Fibroblast of lung (primary cell): Measurements from ENCODE around the gene KPNA2. TPM values are rescaled to one million over a fixed set of nuclear protein-coding genes. Genes with fewer than 3 reads are reported as not detected.
"Not testable (repeated sequence)": the region's sequence is repeated elsewhere in the genome, so short reads cannot be mapped to it uniquely, and the experiment has no call there.

Experiments
- DNase-seq, 2 donors: peaks; one replicate each; pipeline versions ENCODE4 v3.0.0 to v3.0.0-alpha.2; 2010; ENCODE audit warnings: low read depth in 2 of 2
- H2AFZ ChIP-seq: 2 replicates; pipeline ENCODE4 v1.5.1; 2012; ENCODE audit warnings: low read length, control low read depth, inconsistent platforms
- H3K27ac ChIP-seq: 2 replicates; pipeline ENCODE4 v1.5.1; 2011; ENCODE audit warnings: low read length, control low read depth; ENCODE audit not compliant: insufficient read depth
- H3K27me3 ChIP-seq: 2 replicates; pipeline ENCODE4 v1.5.1; 2011; ENCODE audit warnings: mild to moderate bottlenecking, low read length; ENCODE audit not compliant: control insufficient read depth, insufficient read depth
- H3K36me3 ChIP-seq: 2 replicates; pipeline ENCODE4 v1.5.1; 2011; ENCODE audit warnings: low read length; ENCODE audit not compliant: control insufficient read depth, insufficient read depth
- H3K4me1 ChIP-seq: 2 replicates; pipeline ENCODE4 v1.5.1; 2011; ENCODE audit warnings: low read length; ENCODE audit not compliant: control insufficient read depth, insufficient read depth; ENCODE audit errors: extremely low read depth
- H3K4me2 ChIP-seq: 2 replicates; pipeline ENCODE4 v1.5.1; 2011; ENCODE audit warnings: low read length, control low read depth; ENCODE audit not compliant: insufficient read depth; ENCODE audit errors: extremely low read depth
- H3K4me3 ChIP-seq, 4 experiments: fragments of 200-600 bp in 1 of 4; sonication (generic) in 1 of 4; replicated peaks in 1 of 4; 2 replicates each; pipeline ENCODE4 v1.5.1; 2011 to 2016; ENCODE audit warnings: low read length in 4 of 4, low read depth in 3 of 4, mild to moderate bottlenecking in 3 of 4, control low read depth in 2 of 4, inconsistent platforms in 1 of 4, mixed read lengths in 1 of 4; ENCODE audit not compliant: insufficient read depth in 1 of 4; ENCODE audit errors: control extremely low read depth in 1 of 4
- H3K79me2 ChIP-seq: 2 replicates; pipeline ENCODE4 v1.5.1; 2012; ENCODE audit warnings: mild to moderate bottlenecking, low read length, inconsistent platforms; ENCODE audit not compliant: control insufficient read depth, insufficient read depth
- H3K9ac ChIP-seq: 2 replicates; pipeline ENCODE4 v1.5.1; 2011; ENCODE audit warnings: mild to moderate bottlenecking, low read length, control low read depth; ENCODE audit not compliant: insufficient read depth
- H3K9me3 ChIP-seq: 2 replicates; pipeline ENCODE4 v1.5.1; 2012; ENCODE audit warnings: low read depth, low read length; ENCODE audit not compliant: control insufficient read depth, insufficient read depth
- H4K20me1 ChIP-seq: 2 replicates; pipeline ENCODE4 v1.5.1; 2011; ENCODE audit warnings: low read length; ENCODE audit not compliant: control insufficient read depth, insufficient read depth; ENCODE audit errors: extremely low read depth
- EZH2 ChIP-seq: IDR thresholded peaks from 2 replicates; pipeline ENCODE4 v1.5.1; 2012; ENCODE audit warnings: low read length, control low read depth, mild to moderate bottlenecking; ENCODE audit errors: missing control alignments
- polyA plus RNA-seq, 2 donors: library from polyadenylated mRNA; depleted of rRNA in 1 of 2; stranded (reverse) in 1 of 2; unstranded in 1 of 2; fragments of >200 nt; gene quantifications; 2 replicates each; pipeline ENCODE4 v1.2.1, GENCODE V29; 2011 to 2012; ENCODE audit warnings: missing spikeins in 1 of 2
- total RNA-seq: library from RNA; depleted of rRNA; stranded (reverse); fragments of >200 nt; gene quantifications from 2 replicates; pipeline ENCODE4 v1.2.1, GENCODE V29; 2014
- TF ChIP-seq, protein P1 (sequence below), 2 donors: IDR thresholded peaks in 1 of 2; conservative IDR thresholded peaks in 1 of 2; 1 replicate in 1 of 2; 2 replicates in 1 of 2; pipeline ENCODE4 v1.5.1; 2011 to 2012; ENCODE audit warnings: low read length in 2 of 2, control low read depth in 1 of 2, inconsistent platforms in 1 of 2, low read depth in 1 of 2, mild to moderate bottlenecking in 1 of 2

The KPNA2 gene
- total and polyA plus RNA-seq, 2 donors (not counting 1 experiment from before 2014, with no cell fraction given) = 44.3 to 96.1 TPM

DNA sequence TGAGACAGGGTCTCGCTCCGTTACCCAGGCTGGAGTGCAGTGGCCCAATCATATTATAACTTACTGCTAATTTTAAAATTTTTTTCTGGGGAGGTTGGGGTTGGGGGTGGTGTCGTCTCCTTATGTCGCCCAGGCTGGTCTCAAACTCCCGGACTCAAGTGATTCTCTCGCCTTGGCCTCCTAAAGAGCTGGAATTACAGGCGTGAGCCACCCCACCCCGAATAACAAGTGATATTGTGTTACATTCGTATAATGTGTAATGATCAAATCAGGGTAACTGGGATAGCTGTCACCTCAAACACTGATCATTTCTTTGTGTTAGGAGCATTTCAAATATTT lies 16.2 kb upstream of the KPNA2 start:
- DNase-seq = no peak
- Histone ChIP-seq H3K9me3 (no peaks in the 10 kb centered on the region), H2AFZ (no peak overlapping the region), H3K4me2 (no peak overlapping the region), H3K4me1 (no peaks in the 10 kb centered on the region), H3K79me2 (no peaks in the 10 kb centered on the region), H4K20me1 (no peaks in the 10 kb centered on the region), H3K36me3 (no peaks in the 10 kb centered on the region), H3K4me3 (no peak overlapping the region), H3K27ac (no peak overlapping the region), H3K9ac (no peak overlapping the region), H3K27me3 (no peaks in the 10 kb centered on the region)
- TF ChIP-seq EZH2 = no peak
- TF ChIP-seq, protein P1, sequence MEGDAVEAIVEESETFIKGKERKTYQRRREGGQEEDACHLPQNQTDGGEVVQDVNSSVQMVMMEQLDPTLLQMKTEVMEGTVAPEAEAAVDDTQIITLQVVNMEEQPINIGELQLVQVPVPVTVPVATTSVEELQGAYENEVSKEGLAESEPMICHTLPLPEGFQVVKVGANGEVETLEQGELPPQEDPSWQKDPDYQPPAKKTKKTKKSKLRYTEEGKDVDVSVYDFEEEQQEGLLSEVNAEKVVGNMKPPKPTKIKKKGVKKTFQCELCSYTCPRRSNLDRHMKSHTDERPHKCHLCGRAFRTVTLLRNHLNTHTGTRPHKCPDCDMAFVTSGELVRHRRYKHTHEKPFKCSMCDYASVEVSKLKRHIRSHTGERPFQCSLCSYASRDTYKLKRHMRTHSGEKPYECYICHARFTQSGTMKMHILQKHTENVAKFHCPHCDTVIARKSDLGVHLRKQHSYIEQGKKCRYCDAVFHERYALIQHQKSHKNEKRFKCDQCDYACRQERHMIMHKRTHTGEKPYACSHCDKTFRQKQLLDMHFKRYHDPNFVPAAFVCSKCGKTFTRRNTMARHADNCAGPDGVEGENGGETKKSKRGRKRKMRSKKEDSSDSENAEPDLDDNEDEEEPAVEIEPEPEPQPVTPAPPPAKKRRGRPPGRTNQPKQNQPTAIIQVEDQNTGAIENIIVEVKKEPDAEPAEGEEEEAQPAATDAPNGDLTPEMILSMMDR (conservative IDR thresholded peaks at IDR 0.05 in 1 of 2, IDR thresholded peaks at IDR 0.05 in 1 of 2; ENCODE audit: low read depth in 1 of 2, low read length in 2 of 2) = no peak

DNA sequence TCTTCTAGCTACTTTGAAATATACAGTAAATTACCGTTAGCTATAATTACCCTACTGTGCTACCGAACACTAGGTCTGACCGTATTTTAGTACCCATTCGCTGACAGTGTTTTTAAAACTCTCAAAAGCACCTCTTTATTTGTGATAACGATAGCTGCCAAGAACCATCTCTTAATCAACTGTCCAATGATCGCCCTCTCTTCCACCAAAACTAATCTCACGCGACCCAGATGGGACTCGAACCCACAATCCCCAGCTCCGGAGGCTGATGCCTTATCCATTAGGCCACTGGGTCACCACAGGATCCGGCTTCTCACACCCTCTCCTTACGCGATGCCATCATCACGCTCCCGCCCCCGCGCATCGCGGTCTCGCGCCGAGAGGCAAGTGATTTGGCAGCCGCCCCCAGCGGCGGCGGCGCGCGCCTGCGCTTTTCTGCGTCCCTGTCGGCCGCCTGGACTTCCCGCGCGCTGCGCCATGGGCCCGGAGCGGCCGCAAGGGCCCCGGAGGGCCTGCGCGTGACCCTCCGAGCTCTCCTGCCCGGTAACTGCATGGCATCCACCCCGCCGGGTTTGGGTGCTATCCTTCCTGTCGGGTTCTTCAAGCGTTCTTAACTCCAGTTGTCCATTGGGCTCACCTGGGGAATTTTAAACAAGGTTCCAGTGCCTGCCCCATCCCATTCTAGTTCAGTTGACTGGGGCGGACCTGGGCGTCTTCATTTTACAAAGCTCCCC lies 15.7 kb upstream of the KPNA2 start:
- Histone ChIP-seq H3K27me3 (no peaks in the 10 kb centered on the region), H2AFZ (peak overlapping the region; percentile 48), H4K20me1 (no peaks in the 10 kb centered on the region), H3K36me3 (no peaks in the 10 kb centered on the region), H3K4me2 (peak overlapping the region; percentile 64), H3K9me3 (no peaks in the 10 kb centered on the region), H3K4me1 (no peaks in the 10 kb centered on the region), H3K9ac (peak overlapping the region; percentile 37), H3K79me2 (no peaks in the 10 kb centered on the region), H3K4me3 (peak overlapping the region; percentile 40 to 68 (median 50)), H3K27ac (peak overlapping the region; percentile 22)
- TF ChIP-seq EZH2 = no peak
- TF ChIP-seq, protein P1 (conservative IDR thresholded peaks at IDR 0.05 in 1 of 2, IDR thresholded peaks at IDR 0.05 in 1 of 2; ENCODE audit: low read depth in 1 of 2, low read length in 2 of 2) = peak; percentile 8 to 25
- DNase-seq = peak; percentile 90 to 96

DNA sequence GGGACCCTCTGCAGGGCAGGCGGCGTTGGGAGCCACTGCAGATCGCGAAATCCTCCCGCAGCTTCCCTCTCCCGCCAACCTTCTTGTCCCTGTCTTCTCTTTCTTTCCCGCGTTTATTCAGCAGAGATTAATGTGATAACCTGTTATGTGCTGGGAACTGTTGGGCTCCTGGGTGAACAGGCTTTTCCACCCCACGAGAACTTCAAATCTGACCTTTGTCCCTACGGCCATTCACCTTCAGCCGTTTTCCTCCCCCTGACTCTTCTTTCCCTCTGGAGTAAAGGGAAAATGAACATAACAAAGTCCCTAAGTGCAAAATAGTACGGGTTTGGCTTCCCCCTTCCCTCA lies 15.2 kb upstream of the KPNA2 start:
- Histone ChIP-seq H3K27ac (peak overlapping the region; percentile 22), H2AFZ (peak overlapping the region; percentile 48), H3K79me2 (no peaks in the 10 kb centered on the region), H3K9ac (no peak overlapping the region), H4K20me1 (no peaks in the 10 kb centered on the region), H3K4me3 (peak overlapping the region; percentile 40 to 68 (median 50)), H3K36me3 (no peaks in the 10 kb centered on the region), H3K4me1 (no peaks in the 10 kb centered on the region), H3K4me2 (peak overlapping the region; percentile 64), H3K27me3 (no peaks in the 10 kb centered on the region), H3K9me3 (no peaks in the 10 kb centered on the region)
- TF ChIP-seq, protein P1 (conservative IDR thresholded peaks at IDR 0.05 in 1 of 2, IDR thresholded peaks at IDR 0.05 in 1 of 2; ENCODE audit: low read depth in 1 of 2, low read length in 2 of 2) = no peak
- TF ChIP-seq EZH2 = no peak
- DNase-seq = no peak

DNA sequence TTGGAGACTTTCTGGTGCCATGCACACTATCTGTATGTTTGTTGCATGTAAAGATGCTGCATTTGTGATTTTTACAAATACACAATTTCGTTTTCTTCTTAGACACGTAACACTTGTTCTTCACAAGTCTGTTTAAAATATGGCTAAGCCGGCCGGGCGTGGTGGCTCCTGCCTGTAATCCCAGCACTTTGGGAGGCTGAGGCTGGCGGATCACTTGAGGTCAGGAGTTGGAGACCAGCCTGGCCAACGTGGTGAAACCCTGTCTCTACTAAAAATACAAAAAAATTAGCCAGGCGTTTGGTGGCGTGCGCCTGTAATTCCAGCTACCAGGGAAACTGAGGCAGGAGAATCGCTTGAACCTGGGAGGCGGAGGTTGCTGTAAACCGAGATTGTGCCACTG lies 14.7 kb upstream of the KPNA2 start:
- H4K20me1 ChIP-seq, H3K4me1 ChIP-seq, H2AFZ ChIP-seq, H3K9ac ChIP-seq, H3K27ac ChIP-seq, H3K9me3 ChIP-seq, H3K4me2 ChIP-seq, H3K36me3 ChIP-seq, H3K27me3 ChIP-seq, DNase-seq, H3K79me2 ChIP-seq: not testable (repeated sequence)
- H3K4me3 ChIP-seq = peak overlapping the region in 2 of 4 experiments; percentile 56 to 68
